Mesenchymal stem cell (in vitro differentiated cells and primary cell): ENCODE data around the gene ATP9A.

Experiments used
- DNase-seq: peaks from one replicate; pipeline ENCODE4 v3.0.0-alpha.2; 2013
- H2AFZ ChIP-seq: one replicate; pipeline ENCODE4 v1.6.1; 2013; ENCODE audit warnings: low read depth, mild to moderate bottlenecking, control low read depth, inconsistent platforms, low read length, moderate library complexity
- H2AK5ac ChIP-seq: 2 replicates; pipeline ENCODE4 v1.6.1; 2013; ENCODE audit warnings: low read length, moderate library complexity, mild to moderate bottlenecking, inconsistent platforms; ENCODE audit not compliant: severe bottlenecking
- H2BK120ac ChIP-seq: one replicate; pipeline ENCODE4 v1.6.1; 2013; ENCODE audit warnings: low read depth, mild to moderate bottlenecking, inconsistent platforms, low read length, moderate library complexity
- H2BK12ac ChIP-seq, 2 experiments: one replicate each; pipeline ENCODE4 v1.6.1; 2013; ENCODE audit warnings: inconsistent platforms in 2 of 2, low read length in 2 of 2, mild to moderate bottlenecking in 2 of 2, moderate library complexity in 2 of 2, control low read depth in 1 of 2
- H2BK15ac ChIP-seq: one replicate; pipeline ENCODE4 v1.6.1; 2013; ENCODE audit warnings: mild to moderate bottlenecking, low read depth, inconsistent platforms; ENCODE audit not compliant: poor library complexity, severe bottlenecking
- H2BK5ac ChIP-seq: 2 replicates; pipeline ENCODE4 v1.6.1; 2013; ENCODE audit warnings: low read depth, mild to moderate bottlenecking, low read length, control low read depth, inconsistent platforms; ENCODE audit not compliant: poor library complexity, severe bottlenecking
- H3K14ac ChIP-seq, 2 experiments: one replicate each; pipeline ENCODE4 v1.6.1; 2013; ENCODE audit warnings: inconsistent platforms in 2 of 2, low read length in 2 of 2, control low read depth in 1 of 2, mild to moderate bottlenecking in 1 of 2, moderate library complexity in 1 of 2
- H3K18ac ChIP-seq, 2 experiments: one replicate each; pipeline ENCODE4 v1.6.1; 2013; ENCODE audit warnings: inconsistent platforms in 2 of 2, low read length in 2 of 2, control low read depth in 1 of 2, low read depth in 1 of 2, mild to moderate bottlenecking in 1 of 2
- H3K23ac ChIP-seq, 2 experiments: one replicate each; pipeline ENCODE4 v1.6.1; 2013; ENCODE audit warnings: inconsistent platforms in 2 of 2, low read length in 2 of 2, mild to moderate bottlenecking in 2 of 2, moderate library complexity in 2 of 2, control low read depth in 1 of 2
- H3K27ac ChIP-seq: 2 replicates; pipeline ENCODE4 v1.5.1; 2013; ENCODE audit warnings: mild to moderate bottlenecking, moderate library complexity, low read length, control low read depth, inconsistent platforms; ENCODE audit not compliant: poor library complexity, severe bottlenecking
- H3K27me3 ChIP-seq, 2 experiments: 2 replicates each; pipeline versions ENCODE4 v1.6.1 to v1.7.0; 2013; ENCODE audit warnings: low read length in 2 of 2, mild to moderate bottlenecking in 2 of 2, moderate library complexity in 2 of 2, control low read depth in 1 of 2, inconsistent platforms in 1 of 2; ENCODE audit not compliant: control insufficient read depth in 1 of 2, insufficient read depth in 1 of 2
- H3K36me3 ChIP-seq, 2 experiments: 2 replicates each; pipeline versions ENCODE4 v1.6.1 to v1.7.0; 2013; ENCODE audit warnings: low read length in 2 of 2, control low read depth in 1 of 2, inconsistent platforms in 1 of 2, low read depth in 1 of 2, mild to moderate bottlenecking in 1 of 2; ENCODE audit not compliant: insufficient read depth in 2 of 2, control insufficient read depth in 1 of 2
- H3K4ac ChIP-seq, 2 experiments: one replicate each; pipeline ENCODE4 v1.6.1; 2013; ENCODE audit warnings: inconsistent platforms in 2 of 2, low read length in 2 of 2, mild to moderate bottlenecking in 2 of 2, moderate library complexity in 2 of 2, control low read depth in 1 of 2, low read depth in 1 of 2
- H3K4me1 ChIP-seq: 2 replicates; pipeline ENCODE4 v1.6.1; 2013; ENCODE audit warnings: low read depth, low read length, control low read depth; ENCODE audit not compliant: control insufficient read depth, insufficient read depth
- H3K4me2 ChIP-seq: 2 replicates; pipeline ENCODE4 v1.6.1; 2013; ENCODE audit warnings: low read length, mild to moderate bottlenecking, inconsistent platforms; ENCODE audit not compliant: poor library complexity, severe bottlenecking
- H3K4me3 ChIP-seq, 2 experiments: 2 replicates each; pipeline versions ENCODE4 v1.5.1 to v1.7.0; 2013; ENCODE audit warnings: low read length in 2 of 2, mild to moderate bottlenecking in 2 of 2, control low read depth in 1 of 2, low read depth in 1 of 2; ENCODE audit not compliant: insufficient read depth in 1 of 2
- H3K79me1 ChIP-seq: replicated peaks from 2 replicates; pipeline ENCODE4 v1.6.1; 2013; ENCODE audit warnings: mild to moderate bottlenecking, control low read depth, low read length, inconsistent platforms; ENCODE audit not compliant: poor library complexity, severe bottlenecking
- H3K9ac ChIP-seq: 2 replicates; pipeline ENCODE4 v1.7.0; 2013; ENCODE audit warnings: mild to moderate bottlenecking, low read length, moderate library complexity
- H3K9me3 ChIP-seq: 2 replicates; pipeline ENCODE4 v1.7.0; 2013; ENCODE audit warnings: mild to moderate bottlenecking, low read length; ENCODE audit not compliant: control insufficient read depth
- H4K8ac ChIP-seq: one replicate; pipeline ENCODE4 v1.6.1; 2013; ENCODE audit warnings: inconsistent platforms, mild to moderate bottlenecking, low read length, moderate library complexity
- H4K91ac ChIP-seq: one replicate; pipeline ENCODE4 v1.6.1; 2013; ENCODE audit warnings: mild to moderate bottlenecking, low read length, inconsistent platforms
- WGBS: methylation state at CpG from one replicate; pipeline ENCODE4 v1.1.7; 2013; ENCODE audit warnings: mixed read lengths; 5-methylcytosine and 5-hydroxymethylcytosine counted together

Gene ATP9A

DNA sequence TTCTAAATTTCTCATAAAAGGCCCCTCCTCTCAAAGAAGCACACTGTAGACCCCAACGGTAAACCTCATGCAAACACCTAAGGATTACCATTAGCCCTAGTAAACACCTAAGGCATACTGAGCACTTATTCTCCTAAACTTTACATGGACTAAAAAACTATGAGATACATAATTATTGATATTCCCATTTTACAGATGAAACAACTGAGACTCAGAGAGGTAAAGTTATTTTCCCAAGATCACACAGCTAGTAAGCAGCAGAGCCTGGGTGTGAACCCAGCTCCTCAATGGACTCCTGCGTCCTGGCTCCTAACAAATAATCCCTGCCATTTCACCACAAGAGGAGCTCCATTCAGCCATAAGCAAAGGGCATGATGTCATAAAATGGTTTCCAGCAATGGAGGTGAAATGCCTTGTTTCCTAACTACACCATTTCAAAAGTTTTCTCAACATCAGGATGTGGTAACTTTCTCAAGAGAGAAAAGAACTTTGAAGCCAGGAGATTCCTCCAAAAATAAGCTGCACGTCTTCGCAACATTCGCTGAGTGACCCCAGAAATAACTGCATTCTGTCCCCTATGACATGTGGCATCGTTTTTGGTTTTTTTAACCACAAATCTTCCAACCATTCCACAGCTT is 4.1 kb downstream of the ATP9A start:
- Histone ChIP-seq H3K4me1 (peaks cover 14% of the 10 kb centered on the region), H3K36me3 (peaks cover 0 to under 1% of the 10 kb centered on the region in 2 experiments), H3K23ac (no peak overlapping the region), H3K9ac (peak overlapping the region; percentile 12), H4K8ac (no peak overlapping the region), H3K9me3 (no peaks in the 10 kb centered on the region), H4K91ac (no peak overlapping the region), H2BK12ac (no peak overlapping the region), H2BK15ac (no peak overlapping the region), H3K27me3 (no peaks in the 10 kb centered on the region), H3K18ac (no peak overlapping the region), H2AK5ac (no peak overlapping the region), H2BK120ac (no peak overlapping the region), H3K4me2 (no peak overlapping the region), H2AFZ (no peak overlapping the region), H3K79me1 (peaks cover 19% of the 10 kb centered on the region), H3K4ac (no peak overlapping the region), H2BK5ac (no peak overlapping the region), H3K4me3 (no peak overlapping the region), H3K14ac (no peak overlapping the region), H3K27ac (no peak overlapping the region)
- WGBS: 96% methylated on average over 6 of the region's 6 CpGs
- DNase-seq: peak; percentile 72

DNA sequence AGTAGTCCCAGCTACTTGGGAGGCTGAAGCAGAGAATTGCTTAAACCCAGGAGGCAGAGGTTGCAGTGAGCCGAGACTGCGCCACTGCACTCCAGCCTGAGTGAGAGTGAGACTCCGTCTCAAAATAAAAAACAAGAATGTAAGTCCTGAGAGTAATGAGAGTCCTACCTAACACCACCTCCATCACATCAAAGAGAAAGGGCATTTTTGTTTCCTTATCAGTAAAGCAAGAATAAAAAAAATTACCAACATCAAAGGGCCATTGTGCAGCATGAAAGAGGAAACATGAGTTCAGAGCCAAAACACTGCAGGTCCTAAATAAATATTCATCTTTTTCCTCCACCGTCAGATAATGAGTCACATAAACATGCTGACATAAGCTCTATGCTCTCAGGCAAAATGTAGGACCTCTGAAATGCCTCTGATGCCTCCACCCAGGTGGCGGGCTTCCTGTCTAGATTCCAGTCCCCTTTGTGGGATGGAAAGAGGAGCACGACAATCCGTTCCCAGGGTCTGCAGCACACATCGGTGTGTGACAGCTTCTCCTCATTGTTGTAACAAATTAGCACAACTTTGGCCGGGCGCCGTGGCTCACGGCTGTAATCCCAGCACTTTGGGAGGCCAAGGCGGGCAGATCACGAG is 7.2 kb downstream of the ATP9A start:
- WGBS: 48% methylated on average over 13 of the region's 14 CpGs

DNA sequence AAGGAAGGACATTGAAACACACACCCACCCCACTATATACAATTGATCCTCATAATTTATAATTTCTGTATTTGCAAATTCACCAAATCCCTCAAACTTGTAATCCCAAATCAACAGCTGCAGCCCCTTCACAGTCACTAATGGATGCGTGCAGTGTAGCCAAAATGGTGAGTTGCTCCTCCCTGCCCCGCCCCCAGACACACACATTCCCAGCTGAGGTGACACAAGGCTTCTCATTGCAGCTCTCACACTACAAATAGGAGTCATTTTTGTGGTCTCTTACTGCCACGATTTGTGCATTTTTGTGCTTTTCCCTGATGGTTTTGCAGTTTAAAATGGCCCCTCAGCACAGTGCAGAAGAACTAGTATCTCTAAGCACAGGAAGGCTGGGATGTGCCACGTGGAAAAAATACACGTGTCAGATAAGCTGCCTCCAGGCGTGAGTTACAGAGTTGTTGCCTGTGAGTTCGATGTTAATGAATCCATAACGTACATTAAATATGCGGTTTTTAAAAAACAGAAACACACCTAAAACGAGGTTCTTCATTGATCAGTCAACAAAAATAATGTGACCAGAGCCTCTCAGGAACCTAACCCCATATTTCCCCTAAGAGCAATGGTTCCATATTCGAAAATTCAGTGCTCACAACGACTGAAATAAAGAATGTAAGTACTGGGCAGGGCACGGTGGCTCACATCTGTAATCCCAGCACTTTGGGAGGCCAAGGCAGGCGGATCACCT is 8.2 kb downstream of the ATP9A start:
- no peak overlapping the region for H3K4ac ChIP-seq
- H3K18ac ChIP-seq: peak overlapping the region in 1 of 2 experiments; percentile 62
- no peaks in the 10 kb centered on the region for H3K27me3 ChIP-seq
- peak overlapping the region in 1 of 2 experiments; percentile 60 for H2BK12ac ChIP-seq
- peaks cover 0 to 10% of the 10 kb centered on the region in 2 experiments for H3K36me3 ChIP-seq
- H4K91ac ChIP-seq: no peak overlapping the region
- no peak overlapping the region for H2BK120ac ChIP-seq
- peaks cover 24% of the 10 kb centered on the region for H3K79me1 ChIP-seq
- H2AFZ ChIP-seq: peak overlapping the region; percentile 18
- H3K4me3 ChIP-seq: no peak overlapping the region
- DNase-seq: peak; percentile 37
- peak overlapping the region; percentile 46 for H2AK5ac ChIP-seq
- peak overlapping the region; percentile 39 for H2BK15ac ChIP-seq
- peaks cover 5% of the 10 kb centered on the region for H3K4me1 ChIP-seq
- H3K27ac ChIP-seq: no peak overlapping the region
- H2BK5ac ChIP-seq: no peak overlapping the region
- H3K9ac ChIP-seq: no peak overlapping the region
- H3K4me2 ChIP-seq: no peak overlapping the region
- H3K23ac ChIP-seq: peak overlapping the region in 1 of 2 experiments; percentile 53
- H3K9me3 ChIP-seq: no peaks in the 10 kb centered on the region
- H4K8ac ChIP-seq: no peak overlapping the region
- WGBS: 89% methylated on average over 14 of the region's 14 CpGs
- H3K14ac ChIP-seq: no peak overlapping the region

More for the DNA sequence above, 7.2 kb downstream of the ATP9A start:
- H2BK15ac ChIP-seq: no peak overlapping the region
- DNase-seq: peak; percentile 90
- H3K14ac ChIP-seq: no peak overlapping the region
- no peak overlapping the region for H3K27ac ChIP-seq
- H3K79me1 ChIP-seq: peaks cover 26% of the 10 kb centered on the region
- H3K9me3 ChIP-seq: no peaks in the 10 kb centered on the region
- H2AK5ac ChIP-seq: no peak overlapping the region
- H3K4me3 ChIP-seq: no peak overlapping the region
- H3K18ac ChIP-seq: no peak overlapping the region
- no peak overlapping the region for H4K91ac ChIP-seq
- H3K23ac ChIP-seq: no peak overlapping the region
- peak overlapping the region in 1 of 2 experiments; percentile 37 for H2BK12ac ChIP-seq
- H2BK120ac ChIP-seq: no peak overlapping the region
- no peak overlapping the region for H3K9ac ChIP-seq
- no peak overlapping the region for H2BK5ac ChIP-seq
- peaks cover 0 to 10% of the 10 kb centered on the region in 2 experiments for H3K36me3 ChIP-seq
- H2AFZ ChIP-seq: no peak overlapping the region
- peak overlapping the region; percentile 8 for H4K8ac ChIP-seq
- H3K4me1 ChIP-seq: peaks cover 5% of the 10 kb centered on the region
- no peak overlapping the region for H3K4ac ChIP-seq
- H3K4me2 ChIP-seq: no peak overlapping the region
- no peaks in the 10 kb centered on the region for H3K27me3 ChIP-seq

DNA sequence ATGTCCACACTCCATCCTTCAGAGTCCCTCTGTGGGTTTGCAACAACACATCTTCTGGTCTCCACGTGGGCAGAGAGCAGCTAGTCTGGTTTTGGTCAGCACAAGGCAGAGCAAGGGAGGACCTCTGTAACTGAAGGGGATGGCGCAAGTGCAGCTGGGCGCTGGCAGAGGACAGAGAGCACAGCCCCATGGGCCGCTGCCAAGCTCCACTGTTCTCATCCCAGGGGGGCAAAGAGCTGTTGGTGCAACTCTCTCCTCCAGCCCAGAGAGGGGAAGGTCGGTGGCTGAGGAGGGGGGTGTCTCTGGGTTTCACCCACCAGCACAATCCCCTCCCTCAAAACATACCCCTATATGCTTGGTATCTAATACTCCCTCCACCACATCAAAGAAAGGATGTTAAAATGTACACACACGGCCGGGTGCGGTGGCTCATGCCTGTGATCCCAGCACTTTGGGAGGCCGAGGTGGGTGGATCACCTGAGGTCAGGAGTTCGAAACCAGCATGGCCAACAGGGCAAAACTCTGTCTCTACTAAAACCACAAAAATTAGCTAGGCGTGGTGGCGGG is 9.1 kb downstream of the ATP9A start:
- peaks cover 5% of the 10 kb centered on the region for H3K4me1 ChIP-seq
- H3K4ac ChIP-seq: peak overlapping the region; percentile 4 to 15
- no peaks in the 10 kb centered on the region for H3K9me3 ChIP-seq
- no peaks in the 10 kb centered on the region for H3K27me3 ChIP-seq
- H3K27ac ChIP-seq: no peak overlapping the region
- no peak overlapping the region for H3K4me3 ChIP-seq
- no peak overlapping the region for H2AFZ ChIP-seq
- no peak overlapping the region for H3K4me2 ChIP-seq
- peak overlapping the region; percentile 77 for H4K91ac ChIP-seq
- H2BK15ac ChIP-seq: no peak overlapping the region
- H3K18ac ChIP-seq: peak overlapping the region; percentile 28 to 59
- peaks cover 26% of the 10 kb centered on the region for H3K79me1 ChIP-seq
- H3K36me3 ChIP-seq: peaks cover 0 to 10% of the 10 kb centered on the region in 2 experiments
- WGBS: 93% methylated on average over 11 of the region's 12 CpGs
- no peak overlapping the region for H2BK5ac ChIP-seq
- DNase-seq: no peak
- no peak overlapping the region for H2BK120ac ChIP-seq
- peak overlapping the region; percentile 57 for H4K8ac ChIP-seq
- no peak overlapping the region for H3K14ac ChIP-seq
- H2BK12ac ChIP-seq: peak overlapping the region in 1 of 2 experiments; percentile 46
- H3K9ac ChIP-seq: no peak overlapping the region
- H2AK5ac ChIP-seq: no peak overlapping the region
- peak overlapping the region in 1 of 2 experiments; percentile 73 for H3K23ac ChIP-seq
